ENCODE results near the gene DAD1. TPM values are rescaled to one million over a fixed set of nuclear protein-coding genes. Genes with fewer than 3 reads are reported as not detected.
"Not testable (repeated sequence)": the region's sequence is repeated elsewhere in the genome, so short reads cannot be mapped to it uniquely, and the experiment has no call there.

The DAD1 gene
- 140 to 141 TPM (median 141 TPM) in 3 replicates for total RNA-seq

DNA sequence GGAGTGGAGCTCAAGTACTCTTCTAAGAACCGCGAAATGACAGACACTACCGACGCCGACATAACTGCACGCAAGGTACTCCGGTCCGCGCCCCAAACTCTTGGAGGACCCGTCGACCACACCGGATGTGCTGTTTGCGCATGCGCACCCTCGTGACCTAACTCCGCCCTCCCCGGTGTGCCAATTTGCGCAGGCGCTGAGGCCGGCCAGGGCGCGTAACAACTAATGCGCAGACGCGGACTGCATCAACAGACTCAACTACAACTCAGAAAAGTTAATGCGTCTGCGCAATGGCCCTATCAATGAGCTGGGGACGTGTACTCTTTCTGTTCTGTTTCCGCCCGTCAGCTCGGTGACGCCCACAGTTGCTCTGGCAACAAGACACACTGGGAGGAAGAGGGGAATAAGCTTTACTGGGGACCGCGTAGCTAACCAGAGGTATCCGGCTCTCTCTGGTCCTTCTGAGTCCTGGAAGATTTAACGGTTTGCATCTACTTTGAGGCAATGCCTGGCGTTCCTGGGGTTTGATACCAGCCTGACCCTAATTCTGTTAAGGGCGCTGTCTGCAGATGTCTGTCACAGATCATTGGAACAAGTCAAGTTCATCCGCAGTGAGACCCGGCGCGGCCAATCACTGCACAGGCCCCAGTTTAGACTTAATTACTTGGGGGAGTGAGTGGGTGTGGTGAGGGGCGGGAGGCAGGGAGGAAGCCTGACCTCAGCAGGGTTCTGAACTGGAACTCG, at the start of gene DAD1:
Gene DAD1, minus strand, starts transcription at position 129 of the 744 bp plus-strand sequence. Its CDS starts 67 bp downstream, at position 62.
- no peaks in the 10 kb centered on the region for H3K9me3 Mint-ChIP-seq
- peak within 1 kb of the TSS; percentile 97 for H3K4me3 Mint-ChIP-seq
- peaks cover 8% of the 10 kb centered on the region for H3K36me3 Mint-ChIP-seq
- H3K27me3 Mint-ChIP-seq (ENCODE audit: low read depth), result peaks cover 23% of the 10 kb centered on the region
- H3K4me1 Mint-ChIP-seq, result peaks cover 39% of the 10 kb centered on the region
- DNase-seq (ENCODE audit: low spot score in 2 of 2, unreplicated experiment in 2 of 2), result peak; percentile 98 to 100
- peak within 1 kb of the TSS; percentile 99 for H3K27ac Mint-ChIP-seq
- TF ChIP-seq, protein P1, sequence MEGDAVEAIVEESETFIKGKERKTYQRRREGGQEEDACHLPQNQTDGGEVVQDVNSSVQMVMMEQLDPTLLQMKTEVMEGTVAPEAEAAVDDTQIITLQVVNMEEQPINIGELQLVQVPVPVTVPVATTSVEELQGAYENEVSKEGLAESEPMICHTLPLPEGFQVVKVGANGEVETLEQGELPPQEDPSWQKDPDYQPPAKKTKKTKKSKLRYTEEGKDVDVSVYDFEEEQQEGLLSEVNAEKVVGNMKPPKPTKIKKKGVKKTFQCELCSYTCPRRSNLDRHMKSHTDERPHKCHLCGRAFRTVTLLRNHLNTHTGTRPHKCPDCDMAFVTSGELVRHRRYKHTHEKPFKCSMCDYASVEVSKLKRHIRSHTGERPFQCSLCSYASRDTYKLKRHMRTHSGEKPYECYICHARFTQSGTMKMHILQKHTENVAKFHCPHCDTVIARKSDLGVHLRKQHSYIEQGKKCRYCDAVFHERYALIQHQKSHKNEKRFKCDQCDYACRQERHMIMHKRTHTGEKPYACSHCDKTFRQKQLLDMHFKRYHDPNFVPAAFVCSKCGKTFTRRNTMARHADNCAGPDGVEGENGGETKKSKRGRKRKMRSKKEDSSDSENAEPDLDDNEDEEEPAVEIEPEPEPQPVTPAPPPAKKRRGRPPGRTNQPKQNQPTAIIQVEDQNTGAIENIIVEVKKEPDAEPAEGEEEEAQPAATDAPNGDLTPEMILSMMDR (IDR thresholded peaks at IDR 0.05; ENCODE audit: unreplicated experiment), result no peak

DNA sequence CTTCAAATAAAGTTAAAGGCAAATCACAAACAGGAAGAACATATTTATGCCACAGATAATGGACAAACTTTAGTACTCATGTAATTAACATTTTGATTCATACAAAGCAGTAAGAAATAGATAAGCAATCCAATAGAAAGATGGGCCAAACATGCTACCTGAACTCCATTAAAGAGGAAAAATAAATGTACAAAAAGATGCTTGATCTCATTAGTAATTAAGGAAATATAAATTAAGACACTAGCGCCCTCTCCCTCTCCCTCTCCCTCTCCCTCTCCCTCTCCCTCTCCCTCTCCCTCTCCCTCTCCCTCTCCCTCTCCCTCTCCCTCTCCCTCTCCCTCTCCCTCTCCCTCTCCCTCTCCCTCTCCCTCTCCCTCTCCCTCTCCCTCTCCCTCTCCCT, 47.0 kb upstream of the DAD1 start:
- H3K27ac Mint-ChIP-seq; DNase-seq (ENCODE audit: low spot score in 2 of 2, unreplicated experiment in 2 of 2); H3K27me3 Mint-ChIP-seq (ENCODE audit: low read depth); H3K4me3 Mint-ChIP-seq; H3K36me3 Mint-ChIP-seq; H3K4me1 Mint-ChIP-seq: not testable (repeated sequence)
- peaks cover 18% of the 10 kb centered on the region for H3K9me3 Mint-ChIP-seq

DNA sequence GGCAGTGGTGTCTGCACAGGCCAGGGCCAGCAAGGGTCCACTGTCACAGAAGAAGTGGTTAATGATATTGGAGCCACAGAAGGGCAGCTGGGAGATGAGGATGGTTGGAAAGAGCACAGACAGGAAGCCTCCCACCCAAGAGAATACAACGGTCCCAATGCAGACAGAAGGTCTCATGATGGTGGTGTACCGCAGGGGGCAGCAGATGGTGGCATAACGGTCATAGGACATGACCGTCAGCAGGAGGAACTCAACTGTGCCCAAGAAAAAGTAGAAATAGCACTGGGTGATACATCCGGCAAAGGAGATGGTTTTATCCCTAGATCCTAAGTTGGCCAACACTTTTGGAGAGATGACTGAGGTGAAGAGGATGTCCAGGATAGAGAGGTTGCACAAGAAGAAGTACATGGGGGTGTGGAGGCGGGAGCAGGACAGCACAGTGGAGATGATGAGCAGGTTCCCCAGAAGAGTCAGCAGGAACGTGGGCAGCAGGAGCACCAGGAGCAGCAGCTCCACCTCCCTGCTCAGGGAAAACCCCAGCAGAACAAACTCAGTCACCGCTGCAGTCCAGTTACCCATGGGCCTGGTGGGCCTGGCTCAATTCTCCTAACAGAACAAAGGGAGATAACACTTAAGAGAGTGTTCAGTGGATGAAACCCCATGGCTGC, 45.3 kb upstream of the DAD1 start:
- DNase-seq (ENCODE audit: low spot score in 2 of 2, unreplicated experiment in 2 of 2), result no peak
- no peaks in the 10 kb centered on the region for H3K27me3 Mint-ChIP-seq (ENCODE audit: low read depth)
- no peaks in the 10 kb centered on the region for H3K4me1 Mint-ChIP-seq
- H3K4me3 Mint-ChIP-seq, result no peak overlapping the region
- H3K27ac Mint-ChIP-seq, result no peak overlapping the region
- H3K36me3 Mint-ChIP-seq, result peaks cover 3% of the 10 kb centered on the region
- peaks cover 25% of the 10 kb centered on the region for H3K9me3 Mint-ChIP-seq
- TF ChIP-seq, protein P1 (IDR thresholded peaks at IDR 0.05; ENCODE audit: unreplicated experiment), result no peak

DNA sequence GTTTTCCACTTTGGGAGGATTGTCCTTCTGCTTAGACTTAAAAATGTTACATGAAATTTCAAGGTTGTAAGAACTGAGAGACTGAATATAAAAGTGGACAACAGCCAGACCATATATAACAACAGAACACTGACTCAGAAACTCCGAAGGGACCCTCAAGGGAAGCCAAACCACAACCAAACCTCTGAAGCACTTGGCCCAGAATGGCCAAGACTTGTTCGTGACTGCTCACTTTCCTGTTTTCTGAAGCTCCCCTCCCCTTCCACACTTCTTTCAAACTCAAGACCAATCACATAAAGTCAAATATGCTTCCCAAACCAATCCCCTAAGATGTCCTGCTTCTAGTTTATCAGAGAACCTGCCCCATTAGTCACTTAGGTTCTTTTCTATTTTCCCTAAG, 41.5 kb upstream of the DAD1 start:
- no peaks in the 10 kb centered on the region for H3K27me3 Mint-ChIP-seq (ENCODE audit: low read depth)
- TF ChIP-seq, protein P1 (IDR thresholded peaks at IDR 0.05; ENCODE audit: unreplicated experiment), result no peak
- H3K4me1 Mint-ChIP-seq, result peaks cover 4% of the 10 kb centered on the region
- no peak overlapping the region for H3K27ac Mint-ChIP-seq
- H3K36me3 Mint-ChIP-seq, result no peaks in the 10 kb centered on the region
- peaks cover 21% of the 10 kb centered on the region for H3K9me3 Mint-ChIP-seq
- no peak for DNase-seq (ENCODE audit: low spot score in 2 of 2, unreplicated experiment in 2 of 2)
- no peak overlapping the region for H3K4me3 Mint-ChIP-seq

DNA sequence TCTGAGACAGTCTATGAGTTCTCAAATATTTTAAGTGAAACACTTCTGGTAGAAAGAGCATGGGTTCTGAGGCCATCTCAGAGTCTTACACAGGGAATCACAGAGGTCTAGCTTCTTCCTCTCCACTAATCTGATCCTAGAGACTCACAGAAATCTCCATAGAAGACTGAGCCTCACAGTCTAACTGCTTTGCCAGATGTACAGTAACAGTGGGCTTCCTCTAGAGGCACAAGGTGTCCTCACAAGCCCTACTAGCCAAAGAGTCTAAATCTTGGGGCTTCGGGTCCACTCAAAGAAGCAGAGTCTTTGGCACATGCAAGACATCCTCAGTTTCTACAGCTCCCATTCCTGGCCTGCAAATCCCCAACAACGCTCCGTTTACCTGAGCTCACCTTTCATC, 41.0 kb upstream of the DAD1 start:
- peaks cover 4% of the 10 kb centered on the region for H3K4me1 Mint-ChIP-seq
- peaks cover 19% of the 10 kb centered on the region for H3K9me3 Mint-ChIP-seq
- TF ChIP-seq, protein P1 (IDR thresholded peaks at IDR 0.05; ENCODE audit: unreplicated experiment), result no peak
- H3K36me3 Mint-ChIP-seq, result no peaks in the 10 kb centered on the region
- no peak overlapping the region for H3K4me3 Mint-ChIP-seq
- DNase-seq (ENCODE audit: low spot score in 2 of 2, unreplicated experiment in 2 of 2), result no peak
- no peak overlapping the region for H3K27ac Mint-ChIP-seq
- H3K27me3 Mint-ChIP-seq (ENCODE audit: low read depth), result no peaks in the 10 kb centered on the region

DNA sequence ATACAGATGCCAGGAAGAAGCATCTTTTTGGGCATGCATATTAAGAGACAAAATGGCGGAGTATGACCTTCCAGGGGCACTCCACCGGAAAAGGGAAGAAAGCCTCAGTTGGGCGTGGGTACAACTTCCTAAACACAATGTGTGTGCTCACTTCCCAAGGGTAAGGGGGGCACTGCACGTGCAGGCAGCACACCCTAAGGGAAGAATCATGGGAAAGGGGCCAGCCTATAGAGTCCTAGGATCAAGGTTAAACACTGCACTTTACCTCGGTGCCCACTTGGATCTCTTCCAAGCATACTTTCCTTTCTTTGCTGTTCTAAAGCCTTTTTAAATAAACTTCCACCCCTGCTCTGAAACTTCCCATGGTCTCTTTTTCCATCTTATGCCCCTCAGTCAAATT, 40.3 kb upstream of the DAD1 start:
- Mint-ChIP-seq H3K27me3 (ENCODE audit: low read depth) (no peaks in the 10 kb centered on the region), H3K36me3 (no peaks in the 10 kb centered on the region), H3K27ac (no peak overlapping the region), H3K4me3 (no peak overlapping the region), H3K4me1 (peaks cover 4% of the 10 kb centered on the region), H3K9me3 (peaks cover 17% of the 10 kb centered on the region)
- TF ChIP-seq, protein P1 (IDR thresholded peaks at IDR 0.05; ENCODE audit: unreplicated experiment), result no peak
- no peak for DNase-seq (ENCODE audit: low spot score in 2 of 2, unreplicated experiment in 2 of 2)

Data from mesothelial cell of epicardium (in vitro differentiated cells).